ENCODE data around the gene OPRL1. TPM values are rescaled to one million over a fixed set of nuclear protein-coding genes. Genes with fewer than 3 reads are reported as not detected.

The OPRL1 gene
- total and polyA plus RNA-seq, 2 of the 8 experiments (the other 6 are each of a cell fraction or from before 2014, with no cell fraction given), result 0.63 to 0.98 TPM

- no peak overlapping the region for H2AFZ ChIP-seq (ENCODE audit: low read length)
- no peak overlapping the region for H4K8ac ChIP-seq (ENCODE audit: extremely low read depth, insufficient read depth, low read length)
- H2BK12ac ChIP-seq (ENCODE audit: low read depth, low read length), result peak overlapping the region; percentile 96; the same call in 1 of the 2 replicates
- POLR2A ChIA-PET (ENCODE audit: partially characterized antibody), result interaction anchor here (1.0 kb wide), 1 partner anchor 12 kb away, joined by 5 read pairs; the partner anchor contains the start of gene OPRL1
- no peak overlapping the region for H2BK120ac ChIP-seq (replicated peaks; ENCODE audit: low read depth, low read length)
- H3K23me2 ChIP-seq (ENCODE audit: low read depth, low read length), result peaks cover 4% of the 10 kb centered on the region; the same call in 1 of the 2 replicates
- DNase-seq (ENCODE audit: low read depth in 1 of 2, low spot score in 2 of 2), result no peak
- H3K27me3 ChIP-seq (replicated peaks in 1 of 4; ENCODE audit: control insufficient read depth in 3 of 4, extremely low read depth in 1 of 4, insufficient read depth in 3 of 4, low read length in 3 of 4), result peaks cover 0 to 2% (median 0%) of the 10 kb centered on the region in 4 experiments; a peak in 1 of 7 replicates
- H3K27ac ChIP-seq (ENCODE audit: low read depth, low read length), result no peak overlapping the region
- 34% methylated on average over 8 of the region's 16 CpGs; no CpG with 5 or more reads in 1 of the 2 experiments for WGBS, 2 experiments (ENCODE audit: extremely low coverage in 1 of 2, insufficient coverage in 1 of 2, insufficient read length in 1 of 2, insufficient replicate concordance in 2 of 2, low coverage in 1 of 2, low lambda C conversion rate in 2 of 2, missing lambda C conversion rate in 1 of 2)
- H2BK15ac ChIP-seq (ENCODE audit: low read length), result no peak overlapping the region
- no peak overlapping the region for H3K9ac ChIP-seq (replicated peaks in 1 of 4; ENCODE audit: extremely low read depth in 1 of 4, low read depth in 3 of 4, low read length in 3 of 4)
- H3K56ac ChIP-seq (replicated peaks; ENCODE audit: insufficient read length, low read depth, low read length), result no peak overlapping the region
- H3K79me1 ChIP-seq (ENCODE audit: low read depth, low read length), result no peaks in the 10 kb centered on the region
- peaks cover 0 to 7% (median 2%) of the 10 kb centered on the region in 4 experiments; a peak in 3 of 7 replicates for H3K4me1 ChIP-seq (replicated peaks in 1 of 4; ENCODE audit: control insufficient read depth in 3 of 4, insufficient read depth in 4 of 4, low read length in 3 of 4)
- H3K14ac ChIP-seq (ENCODE audit: insufficient read length), result no peak overlapping the region
- no peak overlapping the region for H3K23ac ChIP-seq (ENCODE audit: insufficient read length)
- no peak overlapping the region for H4K91ac ChIP-seq (replicated peaks; ENCODE audit: insufficient read length, low read length)
- no peak overlapping the region for H3K4me3 ChIP-seq (ENCODE audit: extremely low read depth in 1 of 4, insufficient read depth in 2 of 4, low read depth in 3 of 4, low read length in 4 of 4)
- H3K18ac ChIP-seq (ENCODE audit: extremely low read depth, low read length), result no peak overlapping the region
- peaks cover 2 to 3% of the 10 kb centered on the region in 2 experiments for H4K20me1 ChIP-seq (replicated peaks in 1 of 2; ENCODE audit: control insufficient read depth in 1 of 2, insufficient read depth in 2 of 2, low read length in 2 of 2)
- FAIRE-seq, result no peak
- CTCF ChIA-PET (ENCODE audit: partially characterized antibody), result interaction anchor here (0.6 to 4.5 kb wide), 6 partner anchors 8 to 188 kb away, joined by 3 to 28 read pairs (median 4); no protein-coding TSS in a partner anchor
- no peak overlapping the region for H2BK20ac ChIP-seq (ENCODE audit: low read length)
- no peaks in the 10 kb centered on the region for H3K79me2 ChIP-seq (ENCODE audit: control insufficient read depth in 1 of 2, insufficient read depth in 2 of 2, low read length in 2 of 2)
- H3K4ac ChIP-seq (replicated peaks; ENCODE audit: insufficient read length, low read depth, low read length), result no peak overlapping the region
- peak overlapping the region in 1 of 2 experiments; percentile 29; a peak in 2 of 4 replicates for H3K4me2 ChIP-seq (ENCODE audit: insufficient read depth in 1 of 2, low read depth in 2 of 2, low read length in 2 of 2)
- H3K36me3 ChIP-seq (ENCODE audit: control insufficient read depth in 2 of 4, insufficient read depth in 4 of 4, low read length in 3 of 4), result no peaks in the 10 kb centered on the region
- peak overlapping the region; percentile 12; the same call in 1 of the 2 replicates for H2BK5ac ChIP-seq (ENCODE audit: low read depth, low read length)
- H2AK5ac ChIP-seq (ENCODE audit: low read depth, low read length), result peak overlapping the region; percentile 95; the same call in 1 of the 2 replicates
- no peak overlapping the region for H4K5ac ChIP-seq (ENCODE audit: insufficient read length, low read depth, low read length)
- H3K9me3 ChIP-seq (ENCODE audit: insufficient read depth in 2 of 2, low read depth in 1 of 2, low read length in 1 of 2), result no peaks in the 10 kb centered on the region
- TF ChIP-seq EP300 (IDR thresholded peaks at IDR 0.05; ENCODE audit: borderline replicate concordance in 1 of 2, low read depth in 2 of 2, low read length in 2 of 2) (no peak), PHF8 (conservative IDR thresholded peaks at IDR 0.05; ENCODE audit: low read depth, low read length) (no peak), TCF12 (IDR thresholded peaks at IDR 0.05; ENCODE audit: low read depth, low read length) (no peak), CHD2 (IDR thresholded peaks at IDR 0.05; ENCODE audit: low read length) (no peak), RFX5 (IDR thresholded peaks at IDR 0.05; ENCODE audit: borderline replicate concordance, low read depth, low read length) (no peak), BCL11A (IDR thresholded peaks at IDR 0.05; ENCODE audit: low read depth in 2 of 2, low read length in 2 of 2) (no peak), CBX8 (IDR thresholded peaks at IDR 0.05; ENCODE audit: borderline replicate concordance, low read depth, low read length) (no peak), HDAC6 (IDR thresholded peaks at IDR 0.05; ENCODE audit: low read depth, low read length) (no peak), NANOG (IDR thresholded peaks at IDR 0.05; ENCODE audit: insufficient read depth, low read depth, low read length, poor library complexity, severe bottlenecking) (no peak), CTCF (IDR thresholded peaks at IDR 0.05; ENCODE audit: control extremely low read depth in 1 of 3, insufficient read depth in 1 of 3, low read depth in 1 of 3, low read length in 3 of 3) (no peak), CEBPB (IDR thresholded peaks at IDR 0.05; ENCODE audit: low read depth, low read length) (no peak)
Observed at GRCh38 chr20:64091770-64092169, 11.9 kb downstream of the OPRL1 start.
